Measurements from ENCODE around the gene CD44.

CD44 gene

GRCh38 chr11:35235498-35235897 is 96.5 kb downstream of the CD44 start:
- Histone ChIP-seq H3K9ac (ENCODE audit: low read length) (no peak overlapping the region), H3K4me2 (ENCODE audit: low read length) (no peak overlapping the region), H2AFZ (ENCODE audit: low read depth, low read length) (no peak overlapping the region), H3K4me3 (ENCODE audit: low read length) (no peak overlapping the region), H4K20me1 (ENCODE audit: insufficient read depth, low read length) (peaks cover 8% of the 10 kb centered on the region; the same call in 1 of the 2 replicates), H3K36me3 (replicated peaks; ENCODE audit: low read depth, low read length) (peaks cover 24% of the 10 kb centered on the region), H3K27me3 (ENCODE audit: low read depth, low read length) (0 out of 2 replicates have a peak, but pooled peaks cover 6% of the 10 kb centered on the region), H3K4me1 (ENCODE audit: low read length) (peaks cover 25% of the 10 kb centered on the region), H3K79me2 (ENCODE audit: low read length) (no peaks in the 10 kb centered on the region), H3K27ac (ENCODE audit: low read length) (no peak overlapping the region), H3K9me3 (ENCODE audit: insufficient read depth, low read length) (no peaks in the 10 kb centered on the region)
- no peak for TF ChIP-seq EZH2phosphoT487 (IDR thresholded peaks at IDR 0.05; ENCODE audit: low read depth)
- TF ChIP-seq, protein P1, sequence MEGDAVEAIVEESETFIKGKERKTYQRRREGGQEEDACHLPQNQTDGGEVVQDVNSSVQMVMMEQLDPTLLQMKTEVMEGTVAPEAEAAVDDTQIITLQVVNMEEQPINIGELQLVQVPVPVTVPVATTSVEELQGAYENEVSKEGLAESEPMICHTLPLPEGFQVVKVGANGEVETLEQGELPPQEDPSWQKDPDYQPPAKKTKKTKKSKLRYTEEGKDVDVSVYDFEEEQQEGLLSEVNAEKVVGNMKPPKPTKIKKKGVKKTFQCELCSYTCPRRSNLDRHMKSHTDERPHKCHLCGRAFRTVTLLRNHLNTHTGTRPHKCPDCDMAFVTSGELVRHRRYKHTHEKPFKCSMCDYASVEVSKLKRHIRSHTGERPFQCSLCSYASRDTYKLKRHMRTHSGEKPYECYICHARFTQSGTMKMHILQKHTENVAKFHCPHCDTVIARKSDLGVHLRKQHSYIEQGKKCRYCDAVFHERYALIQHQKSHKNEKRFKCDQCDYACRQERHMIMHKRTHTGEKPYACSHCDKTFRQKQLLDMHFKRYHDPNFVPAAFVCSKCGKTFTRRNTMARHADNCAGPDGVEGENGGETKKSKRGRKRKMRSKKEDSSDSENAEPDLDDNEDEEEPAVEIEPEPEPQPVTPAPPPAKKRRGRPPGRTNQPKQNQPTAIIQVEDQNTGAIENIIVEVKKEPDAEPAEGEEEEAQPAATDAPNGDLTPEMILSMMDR (IDR thresholded peaks at IDR 0.05; ENCODE audit: low read depth, low read length), result no peak

DNA sequence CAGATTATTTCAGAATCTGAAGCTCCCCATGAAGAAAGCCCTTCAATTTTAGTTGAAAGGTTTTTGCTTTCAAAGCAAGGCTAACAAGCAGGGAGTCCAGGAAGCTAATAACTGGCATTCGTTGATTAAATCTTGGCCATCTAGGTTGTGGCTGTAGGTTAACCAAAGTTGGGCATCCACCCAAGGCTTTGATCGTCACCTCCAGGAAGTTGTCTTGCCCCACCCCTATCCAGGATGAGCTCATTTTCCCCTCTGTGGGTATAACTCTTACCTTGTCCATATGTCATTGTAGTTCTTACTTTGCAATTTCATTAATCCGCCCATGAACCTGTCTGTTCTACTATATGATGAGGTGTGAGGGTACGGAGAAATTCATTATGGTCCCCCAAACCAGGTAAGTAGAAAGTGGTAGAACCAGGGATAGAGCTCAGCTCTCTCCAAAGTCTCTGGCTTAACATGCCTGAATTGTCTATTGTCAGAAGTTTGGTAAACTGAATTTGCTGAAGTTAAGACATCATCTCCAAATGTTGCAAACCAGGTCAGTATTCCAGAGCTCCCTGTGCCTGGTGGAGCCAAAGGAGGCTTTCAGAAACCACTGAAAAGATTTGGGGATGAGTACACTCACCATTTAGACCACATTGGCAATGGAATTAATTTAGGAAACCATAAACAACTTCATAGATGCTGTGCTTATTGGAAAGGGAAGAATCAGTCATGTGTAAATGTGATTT is 97.1 kb downstream of the CD44 start:
- Histone ChIP-seq H3K4me1 (ENCODE audit: low read length) (peaks cover 25% of the 10 kb centered on the region), H3K9ac (ENCODE audit: low read length) (no peak overlapping the region), H3K79me2 (ENCODE audit: low read length) (no peaks in the 10 kb centered on the region), H3K27me3 (ENCODE audit: low read depth, low read length) (0 out of 2 replicates have a peak, but pooled peaks cover 8% of the 10 kb centered on the region), H2AFZ (ENCODE audit: low read depth, low read length) (no peak overlapping the region), H3K4me2 (ENCODE audit: low read length) (no peak overlapping the region), H3K36me3 (replicated peaks; ENCODE audit: low read depth, low read length) (peaks cover 18% of the 10 kb centered on the region), H3K27ac (ENCODE audit: low read length) (no peak overlapping the region), H4K20me1 (ENCODE audit: insufficient read depth, low read length) (0 out of 2 replicates have a peak, but pooled peaks cover 6% of the 10 kb centered on the region), H3K9me3 (ENCODE audit: insufficient read depth, low read length) (no peaks in the 10 kb centered on the region), H3K4me3 (ENCODE audit: low read length) (no peak overlapping the region)
- TF ChIP-seq EZH2phosphoT487 (IDR thresholded peaks at IDR 0.05; ENCODE audit: low read depth), result no peak
- TF ChIP-seq, protein P1 (IDR thresholded peaks at IDR 0.05; ENCODE audit: low read depth, low read length), result no peak

GRCh38 chr11:35236667-35237003 is 97.7 kb downstream of the CD44 start:
- Histone ChIP-seq H3K9me3 (ENCODE audit: insufficient read depth, low read length) (no peaks in the 10 kb centered on the region), H3K4me1 (ENCODE audit: low read length) (peaks cover 25% of the 10 kb centered on the region), H4K20me1 (ENCODE audit: insufficient read depth, low read length) (0 out of 2 replicates have a peak, but pooled peaks cover 3% of the 10 kb centered on the region), H3K36me3 (replicated peaks; ENCODE audit: low read depth, low read length) (peaks cover 12% of the 10 kb centered on the region), H3K4me2 (ENCODE audit: low read length) (no peak overlapping the region), H3K9ac (ENCODE audit: low read length) (no peak overlapping the region), H3K4me3 (ENCODE audit: low read length) (no peak overlapping the region), H3K27me3 (ENCODE audit: low read depth, low read length) (0 out of 2 replicates have a peak, but pooled peaks cover 10% of the 10 kb centered on the region), H2AFZ (ENCODE audit: low read depth, low read length) (no peak overlapping the region), H3K79me2 (ENCODE audit: low read length) (no peaks in the 10 kb centered on the region), H3K27ac (ENCODE audit: low read length) (no peak overlapping the region)
- TF ChIP-seq, protein P1 (IDR thresholded peaks at IDR 0.05; ENCODE audit: low read depth, low read length), result no peak
- no peak for TF ChIP-seq EZH2phosphoT487 (IDR thresholded peaks at IDR 0.05; ENCODE audit: low read depth)

DNA sequence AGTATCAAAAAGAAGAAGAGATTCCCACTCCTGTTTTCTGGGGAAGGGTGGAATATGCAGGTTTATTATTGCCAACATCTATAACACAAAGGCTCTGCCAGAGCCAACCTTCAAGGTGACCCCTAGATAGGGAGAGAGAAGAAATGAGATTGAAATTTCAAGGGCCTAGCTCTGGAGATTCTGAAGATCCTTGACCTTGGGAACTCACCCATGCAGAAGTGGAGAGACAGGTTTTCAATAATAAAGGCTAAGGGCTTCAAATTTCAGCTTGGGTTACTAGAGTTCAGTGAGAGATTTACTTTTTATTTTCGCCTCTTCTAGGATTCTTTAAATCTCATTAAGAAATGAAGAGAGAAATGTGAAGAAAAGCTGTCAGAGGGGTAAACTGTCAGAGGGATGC is 98.4 kb downstream of the CD44 start:
- TF ChIP-seq, protein P1 (IDR thresholded peaks at IDR 0.05; ENCODE audit: low read depth, low read length), result no peak
- H3K4me3 ChIP-seq (ENCODE audit: low read length), result no peak overlapping the region
- peaks cover 25% of the 10 kb centered on the region for H3K4me1 ChIP-seq (ENCODE audit: low read length)
- H3K4me2 ChIP-seq (ENCODE audit: low read length), result no peak overlapping the region; the same call in 1 of the 2 replicates
- H3K9ac ChIP-seq (ENCODE audit: low read length), result no peak overlapping the region
- H3K9me3 ChIP-seq (ENCODE audit: insufficient read depth, low read length), result no peaks in the 10 kb centered on the region
- 0 out of 2 replicates have a peak, but pooled peaks cover 10% of the 10 kb centered on the region for H3K27me3 ChIP-seq (ENCODE audit: low read depth, low read length)
- no peak overlapping the region for H3K27ac ChIP-seq (ENCODE audit: low read length)
- peaks cover 7% of the 10 kb centered on the region for H3K36me3 ChIP-seq (replicated peaks; ENCODE audit: low read depth, low read length)
- no peaks in the 10 kb centered on the region for H3K79me2 ChIP-seq (ENCODE audit: low read length)
- H2AFZ ChIP-seq (ENCODE audit: low read depth, low read length), result no peak overlapping the region
- H4K20me1 ChIP-seq (ENCODE audit: insufficient read depth, low read length), result no peaks in the 10 kb centered on the region
